ENCODE results near the gene EN2. TPM values are rescaled to one million over a fixed set of nuclear protein-coding genes. Genes with fewer than 3 reads are reported as not detected.

The EN2 gene
- total RNA-seq, 2 experiments from 2014 or later = not detected

- peaks cover 29% of the 10 kb centered on the region for H3K27me3 Mint-ChIP-seq (ENCODE audit: low read depth)
- ChIA-PET CTCF (interaction anchor here (1.3 to 1.5 kb wide), 2 partner anchors 13 kb away, joined by 3 to 4 read pairs; no protein-coding TSS in a partner anchor), POLR2A (no interaction called here)
- peaks cover 3% of the 10 kb centered on the region for H3K36me3 Mint-ChIP-seq (ENCODE audit: low read depth)
- DNase-seq (no peak), ATAC-seq (no peak)
- no peaks in the 10 kb centered on the region for H3K9me3 Mint-ChIP-seq (ENCODE audit: insufficient read depth)
- peaks cover 35% of the 10 kb centered on the region for H3K4me1 Mint-ChIP-seq (ENCODE audit: low read depth)
- H3K4me3 Mint-ChIP-seq = no peak overlapping the region
- H3K27ac Mint-ChIP-seq = no peak overlapping the region
Observed at GRCh38 chr7:155487509-155488482, 29.9 kb downstream of the EN2 start.

DNA sequence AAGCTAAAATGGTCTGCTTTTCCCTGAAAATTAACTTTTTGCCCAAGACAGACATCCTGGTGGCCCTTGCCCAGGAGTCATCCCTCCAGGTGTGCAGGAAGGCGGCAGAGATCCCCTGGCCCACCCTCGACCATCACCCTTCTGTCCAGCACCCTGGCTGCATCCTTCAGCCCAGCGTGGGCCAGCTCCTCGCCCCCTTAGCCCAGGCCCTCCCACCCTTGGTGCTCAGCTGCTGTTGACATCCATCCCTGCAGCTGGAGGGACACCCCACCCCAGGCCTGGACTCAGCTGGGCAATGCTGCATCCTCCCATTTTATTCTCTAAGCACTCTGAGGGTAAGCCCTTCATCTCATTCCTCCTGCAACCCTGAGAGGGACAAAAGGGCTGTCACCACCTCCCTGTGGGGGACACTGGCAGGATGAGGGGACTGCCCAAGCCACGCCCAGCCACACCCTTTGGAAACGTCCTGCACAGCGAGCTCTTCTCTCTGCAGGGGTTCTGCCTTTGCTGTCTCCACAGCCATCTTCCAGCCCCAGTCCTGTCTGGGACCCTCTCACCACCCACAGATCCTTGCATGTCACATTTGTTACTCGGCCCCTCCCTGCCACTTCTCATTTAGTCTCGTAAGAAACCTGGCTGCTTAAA, 30.7 kb downstream of the EN2 start:
- Mint-ChIP-seq H3K27ac (no peak overlapping the region), H3K36me3 (ENCODE audit: low read depth) (peaks cover 3% of the 10 kb centered on the region), H3K27me3 (ENCODE audit: low read depth) (peaks cover 29% of the 10 kb centered on the region), H3K9me3 (ENCODE audit: insufficient read depth) (no peaks in the 10 kb centered on the region), H3K4me3 (no peak overlapping the region), H3K4me1 (ENCODE audit: low read depth) (peaks cover 30% of the 10 kb centered on the region)
- CTCF ChIA-PET = interaction anchor here (1.3 kb wide), 1 partner anchor 12 kb away, joined by 3 read pairs; no protein-coding TSS in a partner anchor
- POLR2A ChIA-PET = no interaction called here
- ATAC-seq (no peak), DNase-seq (no peak)

- Mint-ChIP-seq H3K27me3 (ENCODE audit: low read depth) (peaks cover 25% of the 10 kb centered on the region), H3K27ac (peak overlapping the region; percentile 39), H3K36me3 (ENCODE audit: low read depth) (peaks cover 3% of the 10 kb centered on the region), H3K9me3 (ENCODE audit: insufficient read depth) (no peaks in the 10 kb centered on the region), H3K4me1 (ENCODE audit: low read depth) (peaks cover 30% of the 10 kb centered on the region), H3K4me3 (no peak overlapping the region)
- DNase-seq (no peak), ATAC-seq (no peak)
- ChIA-PET CTCF (interaction anchor here (1.3 kb wide), 1 partner anchor 11 kb away, joined by 3 read pairs; no protein-coding TSS in a partner anchor), POLR2A (no interaction called here)
Observed at GRCh38 chr7:155489158-155489840, 31.4 kb downstream of the EN2 start.

GRCh38 chr7:155489862-155490696, 32.1 kb downstream of the EN2 start:
- Mint-ChIP-seq H3K4me3 (peak overlapping the region; percentile 69), H3K27me3 (ENCODE audit: low read depth) (peaks cover 25% of the 10 kb centered on the region), H3K4me1 (ENCODE audit: low read depth) (peaks cover 30% of the 10 kb centered on the region), H3K27ac (peak overlapping the region; percentile 74), H3K36me3 (ENCODE audit: low read depth) (peaks cover 3% of the 10 kb centered on the region), H3K9me3 (ENCODE audit: insufficient read depth) (no peaks in the 10 kb centered on the region)
- POLR2A ChIA-PET = interaction anchor here (1.2 kb wide), 1 partner anchor 12 kb away, joined by 4 read pairs; no protein-coding TSS in a partner anchor
- CTCF ChIA-PET = no interaction called here
- ATAC-seq (peak; percentile 49), DNase-seq (no peak)

- POLR2A ChIA-PET = interaction anchor here (0.7 to 1.2 kb wide), 2 partner anchors 13 to 197 kb away, joined by 3 to 4 read pairs; no protein-coding TSS in a partner anchor
- H3K4me3 Mint-ChIP-seq = peak overlapping the region; percentile 69
- H3K9me3 Mint-ChIP-seq (ENCODE audit: insufficient read depth) = no peaks in the 10 kb centered on the region
- peak; percentile 68 for DNase-seq
- ATAC-seq = peak; percentile 87
- H3K36me3 Mint-ChIP-seq (ENCODE audit: low read depth) = peaks cover 3% of the 10 kb centered on the region
- H3K27ac Mint-ChIP-seq = peak overlapping the region; percentile 85
- peaks cover 30% of the 10 kb centered on the region for H3K4me1 Mint-ChIP-seq (ENCODE audit: low read depth)
- CTCF ChIA-PET = no interaction called here
- H3K27me3 Mint-ChIP-seq (ENCODE audit: low read depth) = peaks cover 25% of the 10 kb centered on the region
Observed at GRCh38 chr7:155490697-155491628, 33.0 kb downstream of the EN2 start.

GRCh38 chr7:155491812-155492211, 33.9 kb downstream of the EN2 start:
- peaks cover 25% of the 10 kb centered on the region for H3K27me3 Mint-ChIP-seq (ENCODE audit: low read depth)
- no peak for ATAC-seq
- peaks cover 3% of the 10 kb centered on the region for H3K36me3 Mint-ChIP-seq (ENCODE audit: low read depth)
- H3K27ac Mint-ChIP-seq = peak overlapping the region; percentile 25
- H3K9me3 Mint-ChIP-seq (ENCODE audit: insufficient read depth) = no peaks in the 10 kb centered on the region
- peaks cover 30% of the 10 kb centered on the region for H3K4me1 Mint-ChIP-seq (ENCODE audit: low read depth)
- ChIA-PET CTCF (no interaction called here), POLR2A (interaction anchor here (0.7 to 1.2 kb wide), 2 partner anchors 14 to 198 kb away, joined by 3 to 4 read pairs; no protein-coding TSS in a partner anchor)
- no peak for DNase-seq
- H3K4me3 Mint-ChIP-seq = no peak overlapping the region

DNA sequence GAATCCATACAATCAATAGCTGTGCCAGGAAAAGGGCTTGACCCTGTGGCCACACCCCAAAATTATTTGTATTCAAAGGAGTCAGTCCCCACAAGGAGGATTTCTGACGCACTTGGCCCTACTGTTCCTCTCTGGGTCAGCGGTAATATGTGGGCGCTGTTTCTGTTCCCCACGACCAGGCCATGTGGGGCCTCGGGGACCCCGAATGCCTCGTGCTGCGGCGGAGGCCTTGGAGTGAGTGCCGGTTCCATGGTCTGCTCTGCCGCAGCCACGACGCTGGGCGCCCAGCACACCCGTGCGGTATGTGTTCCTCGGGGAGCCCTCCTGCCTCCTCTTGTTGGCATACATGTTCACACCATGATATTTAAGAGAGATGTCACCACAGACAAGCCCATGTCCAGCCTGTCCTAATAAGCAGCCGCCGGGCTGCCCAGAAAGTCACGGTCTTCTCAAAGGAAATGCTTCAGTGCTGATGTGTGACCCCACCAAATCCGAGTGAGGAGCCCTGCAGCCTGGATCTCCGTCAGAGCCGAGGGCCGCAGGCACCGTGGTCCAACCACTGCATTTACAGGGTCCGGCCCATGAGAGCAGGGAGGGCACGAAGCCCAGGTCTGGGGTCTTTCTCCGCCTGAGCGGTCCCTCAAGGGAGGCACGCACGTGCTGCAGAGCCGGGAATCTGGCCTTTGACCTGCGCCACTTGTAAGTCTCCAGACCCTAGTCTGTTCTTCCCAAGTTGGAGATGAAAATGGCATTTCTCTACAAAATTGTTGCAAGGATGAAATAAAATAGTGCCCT, 36.0 kb downstream of the EN2 start:
- DNase-seq (no peak), ATAC-seq (no peak)
- no peaks in the 10 kb centered on the region for H3K9me3 Mint-ChIP-seq (ENCODE audit: insufficient read depth)
- H3K4me3 Mint-ChIP-seq = no peak overlapping the region
- ChIA-PET CTCF (no interaction called here), POLR2A (no interaction called here)
- H3K36me3 Mint-ChIP-seq (ENCODE audit: low read depth) = peaks cover 3% of the 10 kb centered on the region
- peaks cover 28% of the 10 kb centered on the region for H3K4me1 Mint-ChIP-seq (ENCODE audit: low read depth)
- H3K27ac Mint-ChIP-seq = no peak overlapping the region
- H3K27me3 Mint-ChIP-seq (ENCODE audit: low read depth) = peaks cover 25% of the 10 kb centered on the region

DNA sequence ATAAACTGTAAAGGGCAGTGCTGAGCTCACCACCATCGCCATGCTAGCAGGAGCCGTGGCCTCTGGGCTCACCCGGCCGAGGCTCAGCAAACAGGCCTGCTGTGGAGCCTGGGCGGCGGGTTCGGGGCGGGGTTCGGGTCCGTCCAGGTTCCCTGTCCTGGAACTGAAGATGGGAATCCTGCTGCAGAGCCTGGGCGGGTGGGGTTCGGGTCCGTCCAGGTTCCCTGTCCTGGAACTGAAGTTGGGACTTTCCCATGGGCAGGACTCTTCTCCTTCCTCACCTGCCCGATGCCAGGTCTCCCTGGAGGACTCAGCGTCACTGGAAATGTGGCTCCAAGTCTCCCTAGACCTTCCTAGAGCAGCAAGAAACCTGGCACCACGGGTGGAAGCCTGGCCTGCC, 36.6 kb downstream of the EN2 start:
- peaks cover 3% of the 10 kb centered on the region for H3K36me3 Mint-ChIP-seq (ENCODE audit: low read depth)
- no peak overlapping the region for H3K4me3 Mint-ChIP-seq
- POLR2A ChIA-PET = no interaction called here
- H3K4me1 Mint-ChIP-seq (ENCODE audit: low read depth) = peaks cover 24% of the 10 kb centered on the region
- H3K27me3 Mint-ChIP-seq (ENCODE audit: low read depth) = peaks cover 30% of the 10 kb centered on the region
- DNase-seq = no peak
- no peak overlapping the region for H3K27ac Mint-ChIP-seq
- CTCF ChIA-PET = no interaction called here
- ATAC-seq = no peak
- H3K9me3 Mint-ChIP-seq (ENCODE audit: insufficient read depth) = no peaks in the 10 kb centered on the region

- ATAC-seq = no peak
- CTCF ChIA-PET = no interaction called here
- peaks cover 15% of the 10 kb centered on the region for H3K4me1 Mint-ChIP-seq (ENCODE audit: low read depth)
- no peak overlapping the region for H3K4me3 Mint-ChIP-seq
- H3K27ac Mint-ChIP-seq = no peak overlapping the region
- peaks cover 3% of the 10 kb centered on the region for H3K36me3 Mint-ChIP-seq (ENCODE audit: low read depth)
- POLR2A ChIA-PET = interaction anchor here (0.7 kb wide), 1 partner anchor 92 kb away, joined by 3 read pairs; no protein-coding TSS in a partner anchor
- H3K27me3 Mint-ChIP-seq (ENCODE audit: low read depth) = peaks cover 37% of the 10 kb centered on the region
- no peak for DNase-seq
- H3K9me3 Mint-ChIP-seq (ENCODE audit: insufficient read depth) = no peaks in the 10 kb centered on the region
Observed at GRCh38 chr7:155495440-155496248, 37.7 kb downstream of the EN2 start.
